Heart right ventricle (tissue), 16 donors: ENCODE measurements around the gene BYSL. TPM values are rescaled to one million over a fixed set of nuclear protein-coding genes. Genes with fewer than 3 reads are reported as not detected.

Experiments
- ATAC-seq, 8 donors: fragments of 200-7000 bp; cut with Tn5 transposase; one replicate each; pipeline ENCODE4 v1.9.1; 2020; ENCODE audit warnings: mild to moderate bottlenecking in 8 of 8, moderate library complexity in 8 of 8, moderate number of reproducible peaks in 1 of 8
- DNase-seq, 2 donors: peaks; one replicate each; pipeline ENCODE4 v3.0.0-alpha.2; 2020
- H3K27ac ChIP-seq, 10 donors: fragments of 200-600 bp; sonication (generic) in 2 of 10; one replicate each; pipeline versions ENCODE4 v1.5.0 to v1.8.0; 2020 to 2022; ENCODE audit warnings: mild to moderate bottlenecking in 3 of 10
- H3K27me3 ChIP-seq, 7 donors: fragments of 200-600 bp; one replicate each; pipeline ENCODE4 v1.8.0; 2021 to 2022; ENCODE audit warnings: mild to moderate bottlenecking in 2 of 7
- H3K36me3 ChIP-seq, 9 donors: fragments of 200-600 bp; sonication (generic) in 1 of 9; one replicate each; pipeline versions ENCODE4 v1.5.0 to v1.8.0; 2020 to 2022; ENCODE audit warnings: mild to moderate bottlenecking in 2 of 9
- H3K4me1 ChIP-seq, 9 donors: fragments of 200-600 bp; sonication (generic) in 1 of 9; one replicate each; pipeline versions ENCODE4 v1.5.0 to v1.8.0; 2020 to 2022; ENCODE audit warnings: mild to moderate bottlenecking in 4 of 9
- H3K4me3 ChIP-seq, 10 donors: fragments of 200-600 bp; sonication (generic) in 2 of 10; one replicate each; pipeline versions ENCODE4 v1.5.0 to v1.8.0; 2020 to 2022; ENCODE audit warnings: mild to moderate bottlenecking in 7 of 10, moderate library complexity in 2 of 10
- H3K9me3 ChIP-seq, 11 donors: fragments of 200-600 bp in 10 of 11; sonication (generic) in 2 of 11; one replicate each; pipeline versions ENCODE4 v1.5.0 to v1.8.0; 2013 to 2022; ENCODE audit warnings: mild to moderate bottlenecking in 2 of 11, control low read depth in 1 of 11, moderate library complexity in 1 of 11
- WGBS, 2 donors: extraction: QIAGEN DNeasy Blood & Tissue Kit; methylation state at CpG; one replicate each; pipeline ENCODE4 v1.1.7; 2013; ENCODE audit warnings: inconsistent platforms in 1 of 2; 5-methylcytosine and 5-hydroxymethylcytosine counted together
- intact Hi-C, 10 donors: fragments of 100-400 bp; cut with DNase I; formaldehyde crosslinking; loops; one replicate each; pipeline versions ENCODE4 v1.11.1 to v1.14.2; 2022
- polyA plus RNA-seq, 2 donors: library from polyadenylated mRNA; stranded (reverse); fragments of 200-250 nt; gene quantifications; one replicate each; pipeline ENCODE4 v1.2.3, GENCODE V29; 2013
- total RNA-seq, 10 donors: library from RNA; stranded (reverse); fragmentation: NEBNext Ultra II Directional in 3 of 10; extraction: Animal tissue kit (Norgen Biotek cat#: 25700) in 3 of 10; gene quantifications; one replicate each; pipeline versions ENCODE4 v1.2.1 to v1.2.4, GENCODE V29; 2021 to 2023
- TF ChIP-seq, protein P1 (sequence below), 9 donors: fragments of 200-600 bp; sonication (generic) in 2 of 9; IDR thresholded peaks; one replicate each; pipeline versions ENCODE4 v1.5.0 to v1.8.0; 2021 to 2022; ENCODE audit warnings: antibody characterized with exemption in 9 of 9, mild to moderate bottlenecking in 5 of 9, moderate library complexity in 1 of 9
- donor health status: Arrhythmogenic right ventricular cardiomyopathy.
- donor health status: ischemic (EF 13 %, LVEDD 7.1; RV severe dilation, severe dysfunction).
- donor health status: healthy with polysubstance abuse.
- donor health status: DM: no; HTN: yes; CAD: no.
- donor health status: DM: no; HTN: no; CAD: no.
- donor health status: ischemic (EF 25% LVEDD 6.9; RV normal size, moderate dysfunction).
- donor health status: ischemic (EF 25% LVEDD 5.7; RV mildly dilated, moderate dysfunction).
- donor health status: healthy.
- donor health status: DM: yes; HTN: yes; CAD: no.
- donor health status: Ischemic cardiomyopathy.
- donor health status: ischemic (EF 35%, LVEDD 5.7; RV mildly dilated, moderate dysfunction).
- donor health status: nonischemic (EF 11% LVEDD 7.7; RV severe dilation, severe dysfunction).
- donor health status: DM: yes; HTN: yes; CAD: no.
- donor health status: PGD.
- donor health status: ischemic (EF 29% LVEDD 5.4; RV normal size, mild dysfunction).
- donor health status: nonischemic (EF 23%, LVEDD 6.1; RV moderate dilation, normal function).

The BYSL gene
- total and polyA plus RNA-seq, 12 donors, result 4.3 to 20.0 (median 9.9) TPM

DNA sequence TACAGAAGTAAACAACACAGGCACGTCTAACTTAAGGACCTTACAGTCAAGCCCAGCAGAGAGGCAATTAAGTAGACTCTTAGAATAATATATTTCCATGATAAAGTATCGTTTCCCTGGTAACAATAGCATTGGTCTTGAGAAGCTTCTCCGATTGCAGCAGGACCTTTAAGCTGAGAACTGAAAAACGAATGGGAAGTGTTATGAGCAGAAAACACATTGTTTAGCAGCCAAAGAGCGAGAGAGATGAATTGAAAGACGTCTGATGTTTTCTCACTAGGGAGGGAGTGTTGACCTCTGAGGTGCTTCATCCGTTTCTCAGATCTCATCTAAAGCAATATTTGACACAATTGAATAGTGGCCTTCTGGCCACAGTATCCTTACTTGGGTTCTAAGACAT lies 855 bp downstream of the BYSL start:
- Histone ChIP-seq H3K4me3 (peak overlapping the region; percentile 57 to 91 (median 76)), H3K27ac (peak overlapping the region in 4 of 10 donors; percentile 95 to 99 (median 97)), H3K4me1 (peaks cover 0 to 47% (median 33%) of the 10 kb centered on the region in 9 donors), H3K36me3 (peaks cover 0 to 23% (median 0%) of the 10 kb centered on the region in 9 donors), H3K27me3 (no peaks in the 10 kb centered on the region), H3K9me3 (no peaks in the 10 kb centered on the region)
- no peak for DNase-seq
- WGBS, 2 donors, result 7 to 8% methylated on average over 7 of the region's 7 CpGs
- TF ChIP-seq, protein P1, sequence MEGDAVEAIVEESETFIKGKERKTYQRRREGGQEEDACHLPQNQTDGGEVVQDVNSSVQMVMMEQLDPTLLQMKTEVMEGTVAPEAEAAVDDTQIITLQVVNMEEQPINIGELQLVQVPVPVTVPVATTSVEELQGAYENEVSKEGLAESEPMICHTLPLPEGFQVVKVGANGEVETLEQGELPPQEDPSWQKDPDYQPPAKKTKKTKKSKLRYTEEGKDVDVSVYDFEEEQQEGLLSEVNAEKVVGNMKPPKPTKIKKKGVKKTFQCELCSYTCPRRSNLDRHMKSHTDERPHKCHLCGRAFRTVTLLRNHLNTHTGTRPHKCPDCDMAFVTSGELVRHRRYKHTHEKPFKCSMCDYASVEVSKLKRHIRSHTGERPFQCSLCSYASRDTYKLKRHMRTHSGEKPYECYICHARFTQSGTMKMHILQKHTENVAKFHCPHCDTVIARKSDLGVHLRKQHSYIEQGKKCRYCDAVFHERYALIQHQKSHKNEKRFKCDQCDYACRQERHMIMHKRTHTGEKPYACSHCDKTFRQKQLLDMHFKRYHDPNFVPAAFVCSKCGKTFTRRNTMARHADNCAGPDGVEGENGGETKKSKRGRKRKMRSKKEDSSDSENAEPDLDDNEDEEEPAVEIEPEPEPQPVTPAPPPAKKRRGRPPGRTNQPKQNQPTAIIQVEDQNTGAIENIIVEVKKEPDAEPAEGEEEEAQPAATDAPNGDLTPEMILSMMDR (IDR thresholded peaks at IDR 0.05), result no peak
- no peak for ATAC-seq
- intact Hi-C loops, result loop anchor here in 7 of 10 donors (5.0 kb wide), 4 partner anchors 120 to 135 kb away; partner anchors contain the start of gene TOMM6 (in 3 of the 7)

DNA sequence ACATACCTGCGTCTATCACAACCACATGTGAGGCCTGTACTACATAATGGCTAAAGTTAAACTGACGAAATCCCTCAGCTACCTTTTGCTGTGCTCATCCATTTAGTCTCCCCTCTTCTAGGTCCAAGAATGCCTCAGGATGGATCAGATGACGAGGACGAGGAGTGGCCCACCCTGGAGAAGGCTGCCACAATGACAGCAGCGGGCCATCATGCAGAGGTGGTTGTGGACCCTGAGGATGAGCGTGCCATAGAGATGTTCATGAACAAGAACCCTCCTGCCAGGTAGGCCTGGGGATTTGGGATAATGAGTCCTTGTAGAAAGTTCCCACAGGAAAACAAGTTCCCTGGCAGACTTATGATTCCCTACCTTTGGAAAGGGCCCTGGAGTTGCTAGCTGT lies 6.0 kb downstream of the BYSL start:
- DNase-seq (no peak), ATAC-seq (no peak)
- H3K27me3 ChIP-seq, result no peaks in the 10 kb centered on the region
- intact Hi-C loops, result no loop called here
- peaks cover 0 to 15% (median 11%) of the 10 kb centered on the region in 9 donors for H3K4me1 ChIP-seq
- WGBS, 2 donors, result 94% methylated on average over 6 of the region's 6 CpGs
- no peak overlapping the region for H3K27ac ChIP-seq
- TF ChIP-seq, protein P1 (IDR thresholded peaks at IDR 0.05), result no peak
- H3K4me3 ChIP-seq, result no peak overlapping the region
- H3K36me3 ChIP-seq, result peaks cover 0 to 68% (median 35%) of the 10 kb centered on the region in 9 donors
- no peaks in the 10 kb centered on the region for H3K9me3 ChIP-seq

DNA sequence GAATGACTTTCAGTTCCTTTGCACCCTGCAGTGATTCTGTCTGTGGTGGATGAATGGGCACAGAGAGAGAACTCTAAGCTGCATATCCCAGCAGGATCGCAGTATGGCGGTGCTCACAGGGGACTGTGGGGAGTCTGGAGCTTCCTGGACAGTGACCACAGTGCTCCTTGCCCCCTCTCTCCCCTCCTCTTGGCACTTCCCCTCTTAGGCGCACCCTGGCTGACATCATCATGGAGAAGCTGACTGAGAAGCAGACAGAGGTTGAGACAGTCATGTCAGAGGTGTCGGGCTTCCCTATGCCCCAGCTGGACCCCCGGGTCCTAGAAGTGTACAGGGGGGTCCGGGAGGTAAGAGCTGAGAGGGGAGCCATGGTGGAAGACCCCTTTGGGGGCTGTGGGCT lies 8.6 kb downstream of the BYSL start:
- no peak for ATAC-seq
- WGBS, 2 donors, result 89 to 91% methylated on average over 6 of the region's 6 CpGs

DNA sequence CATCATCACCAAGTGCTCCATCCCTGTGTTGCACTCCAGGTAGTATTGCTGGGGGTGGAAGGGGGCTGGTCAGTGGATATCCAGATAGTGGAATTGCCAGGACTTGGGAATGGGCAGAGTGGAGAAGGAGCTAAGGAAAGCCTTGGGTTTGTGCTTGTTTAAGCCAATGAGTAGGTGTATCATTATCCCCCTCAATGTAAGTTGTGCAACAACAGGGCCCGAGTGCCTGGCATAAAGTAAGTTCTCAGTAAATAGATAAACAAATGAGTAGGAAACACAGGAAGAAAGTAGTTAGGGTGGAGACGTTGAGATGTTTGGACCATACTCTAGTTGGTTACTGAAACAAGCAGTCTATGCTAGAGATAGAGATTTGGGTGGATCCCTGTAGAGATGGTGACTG lies 10.5 kb downstream of the BYSL start:
- no peaks in the 10 kb centered on the region for H3K27me3 ChIP-seq
- H3K4me3 ChIP-seq, result no peak overlapping the region
- peaks cover 0 to 100% (median 72%) of the 10 kb centered on the region in 9 donors for H3K36me3 ChIP-seq
- DNase-seq (no peak), ATAC-seq (no peak)
- WGBS, 2 donors, result 63 to 76% methylated on average over 2 of the region's 2 CpGs
- intact Hi-C loops, result no loop called here
- H3K27ac ChIP-seq, result no peak overlapping the region
- H3K4me1 ChIP-seq, result peaks cover 0 to 25% (median 9%) of the 10 kb centered on the region in 9 donors
- TF ChIP-seq, protein P1 (IDR thresholded peaks at IDR 0.05), result no peak
- H3K9me3 ChIP-seq, result no peaks in the 10 kb centered on the region

More for the DNA sequence above, 8.6 kb downstream of the BYSL start:
- peaks cover 0 to 6% (median 0%) of the 10 kb centered on the region in 9 donors for H3K4me1 ChIP-seq
- no peak overlapping the region for H3K4me3 ChIP-seq
- TF ChIP-seq, protein P1 (IDR thresholded peaks at IDR 0.05), result no peak
- H3K9me3 ChIP-seq, result no peaks in the 10 kb centered on the region
- DNase-seq, result no peak
- no peak overlapping the region for H3K27ac ChIP-seq
- no peaks in the 10 kb centered on the region for H3K27me3 ChIP-seq
- intact Hi-C loops, result no loop called here
- H3K36me3 ChIP-seq, result peaks cover 0 to 92% (median 60%) of the 10 kb centered on the region in 9 donors
